ENCODE measurements around the gene RPGRIP1.

The RPGRIP1 gene

DNA sequence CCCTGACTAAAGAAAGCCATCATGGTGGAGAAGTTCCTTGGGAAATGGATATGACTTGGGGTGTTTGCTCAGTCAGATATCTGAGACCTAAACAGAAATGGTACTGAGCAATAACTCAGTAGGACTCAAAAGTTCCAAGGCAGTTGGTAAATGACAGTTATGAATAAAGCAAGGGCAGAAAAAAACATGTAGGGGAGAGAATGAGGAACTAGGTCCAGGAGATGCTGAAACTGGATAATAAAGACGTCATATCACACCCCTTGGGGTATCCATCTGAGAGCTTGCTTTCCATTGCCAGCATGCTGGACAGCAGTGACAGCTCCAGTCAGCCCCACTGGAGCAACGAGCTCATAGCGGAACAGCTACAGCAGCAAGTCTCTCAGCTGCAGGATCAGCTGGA is 37.5 kb downstream of the RPGRIP1 start:
- H3K4me1 ChIP-seq (ENCODE audit: control insufficient read depth, insufficient read depth, low read length), result no peaks in the 10 kb centered on the region
- ChIA-PET CTCF (no interaction called here), POLR2A (no interaction called here)
- no peak overlapping the region for H3K4me3 ChIP-seq (ENCODE audit: low read depth, low read length)
- H3K36me3 ChIP-seq (ENCODE audit: control insufficient read depth in 2 of 2, insufficient read depth in 1 of 2, low read length in 2 of 2), result no peaks in the 10 kb centered on the region
- H3K9me3 ChIP-seq (ENCODE audit: control insufficient read depth, insufficient read depth, low read depth, low read length), result no peaks in the 10 kb centered on the region
- TF ChIP-seq ZNF600 (tag by site-specific recombination; IDR thresholded peaks at IDR 0.05) (peak; percentile 62; the same call in 1 of the 2 replicates), ZNF311 (tag by site-specific recombination; IDR thresholded peaks at IDR 0.05; ENCODE audit: borderline replicate concordance) (no peak)
- TF ChIP-seq, protein P1, sequence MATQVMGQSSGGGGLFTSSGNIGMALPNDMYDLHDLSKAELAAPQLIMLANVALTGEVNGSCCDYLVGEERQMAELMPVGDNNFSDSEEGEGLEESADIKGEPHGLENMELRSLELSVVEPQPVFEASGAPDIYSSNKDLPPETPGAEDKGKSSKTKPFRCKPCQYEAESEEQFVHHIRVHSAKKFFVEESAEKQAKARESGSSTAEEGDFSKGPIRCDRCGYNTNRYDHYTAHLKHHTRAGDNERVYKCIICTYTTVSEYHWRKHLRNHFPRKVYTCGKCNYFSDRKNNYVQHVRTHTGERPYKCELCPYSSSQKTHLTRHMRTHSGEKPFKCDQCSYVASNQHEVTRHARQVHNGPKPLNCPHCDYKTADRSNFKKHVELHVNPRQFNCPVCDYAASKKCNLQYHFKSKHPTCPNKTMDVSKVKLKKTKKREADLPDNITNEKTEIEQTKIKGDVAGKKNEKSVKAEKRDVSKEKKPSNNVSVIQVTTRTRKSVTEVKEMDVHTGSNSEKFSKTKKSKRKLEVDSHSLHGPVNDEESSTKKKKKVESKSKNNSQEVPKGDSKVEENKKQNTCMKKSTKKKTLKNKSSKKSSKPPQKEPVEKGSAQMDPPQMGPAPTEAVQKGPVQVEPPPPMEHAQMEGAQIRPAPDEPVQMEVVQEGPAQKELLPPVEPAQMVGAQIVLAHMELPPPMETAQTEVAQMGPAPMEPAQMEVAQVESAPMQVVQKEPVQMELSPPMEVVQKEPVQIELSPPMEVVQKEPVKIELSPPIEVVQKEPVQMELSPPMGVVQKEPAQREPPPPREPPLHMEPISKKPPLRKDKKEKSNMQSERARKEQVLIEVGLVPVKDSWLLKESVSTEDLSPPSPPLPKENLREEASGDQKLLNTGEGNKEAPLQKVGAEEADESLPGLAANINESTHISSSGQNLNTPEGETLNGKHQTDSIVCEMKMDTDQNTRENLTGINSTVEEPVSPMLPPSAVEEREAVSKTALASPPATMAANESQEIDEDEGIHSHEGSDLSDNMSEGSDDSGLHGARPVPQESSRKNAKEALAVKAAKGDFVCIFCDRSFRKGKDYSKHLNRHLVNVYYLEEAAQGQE (tag by site-specific recombination; IDR thresholded peaks at IDR 0.05), result peak; percentile 97
- H3K27ac ChIP-seq (ENCODE audit: extremely low read depth, low read depth, low read length), result no peak overlapping the region

DNA sequence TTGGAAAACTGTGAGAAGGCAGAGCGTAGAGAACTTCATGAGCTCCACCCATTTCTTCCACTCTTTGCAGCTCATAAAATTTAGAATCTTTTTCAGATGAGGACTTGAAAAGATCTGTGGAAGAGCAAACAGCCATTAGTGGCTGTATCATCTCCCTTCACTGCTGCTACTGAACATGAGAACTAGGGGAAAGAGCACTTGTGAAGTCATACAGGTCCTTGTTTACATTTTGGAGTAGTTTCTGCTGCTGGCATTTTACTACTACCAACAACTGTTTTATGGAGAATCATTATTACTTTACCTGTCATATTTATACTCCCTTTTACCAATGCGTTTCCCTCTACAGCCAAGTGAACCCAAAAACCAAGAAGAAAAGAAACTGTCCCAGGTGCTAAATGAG is 41.0 kb downstream of the RPGRIP1 start:
- POLR2A ChIA-PET, result no interaction called here
- no peak for TF ChIP-seq ZNF623 (tag by site-specific recombination; IDR thresholded peaks at IDR 0.05)
- TF ChIP-seq ZNF23 (tag by site-specific recombination; IDR thresholded peaks at IDR 0.05; ENCODE audit: borderline replicate concordance), result no peak
- TF ChIP-seq ZNF555 (tag by site-specific recombination; conservative IDR thresholded peaks at IDR 0.05), result no peak
- TF ChIP-seq, protein P2, sequence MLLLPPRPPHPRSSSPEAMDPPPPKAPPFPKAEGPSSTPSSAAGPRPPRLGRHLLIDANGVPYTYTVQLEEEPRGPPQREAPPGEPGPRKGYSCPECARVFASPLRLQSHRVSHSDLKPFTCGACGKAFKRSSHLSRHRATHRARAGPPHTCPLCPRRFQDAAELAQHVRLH (tag by site-specific recombination; IDR thresholded peaks at IDR 0.05), result no peak
- TF ChIP-seq, protein P3, sequence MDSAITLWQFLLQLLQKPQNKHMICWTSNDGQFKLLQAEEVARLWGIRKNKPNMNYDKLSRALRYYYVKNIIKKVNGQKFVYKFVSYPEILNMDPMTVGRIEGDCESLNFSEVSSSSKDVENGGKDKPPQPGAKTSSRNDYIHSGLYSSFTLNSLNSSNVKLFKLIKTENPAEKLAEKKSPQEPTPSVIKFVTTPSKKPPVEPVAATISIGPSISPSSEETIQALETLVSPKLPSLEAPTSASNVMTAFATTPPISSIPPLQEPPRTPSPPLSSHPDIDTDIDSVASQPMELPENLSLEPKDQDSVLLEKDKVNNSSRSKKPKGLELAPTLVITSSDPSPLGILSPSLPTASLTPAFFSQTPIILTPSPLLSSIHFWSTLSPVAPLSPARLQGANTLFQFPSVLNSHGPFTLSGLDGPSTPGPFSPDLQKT (IDR thresholded peaks at IDR 0.05; ENCODE audit: borderline replicate concordance, low read depth, low read length), result no peak
- no peak for TF ChIP-seq ZNF146 (tag by site-specific recombination; IDR thresholded peaks at IDR 0.05)
- TF ChIP-seq ZNF133 (tag by site-specific recombination; IDR thresholded peaks at IDR 0.05), result no peak
- no peaks in the 10 kb centered on the region for H3K4me1 ChIP-seq (ENCODE audit: control insufficient read depth, insufficient read depth, low read length)
- H3K9me3 ChIP-seq (ENCODE audit: control insufficient read depth, insufficient read depth, low read depth, low read length), result no peaks in the 10 kb centered on the region
- H3K27ac ChIP-seq (ENCODE audit: extremely low read depth, low read depth, low read length), result no peak overlapping the region
- CTCF ChIA-PET, result interaction anchor here (0.6 kb wide), 1 partner anchor 12 kb away, joined by 3 read pairs; no protein-coding TSS in a partner anchor
- H3K36me3 ChIP-seq (ENCODE audit: control insufficient read depth in 2 of 2, insufficient read depth in 1 of 2, low read length in 2 of 2), result no peaks in the 10 kb centered on the region
- no peak overlapping the region for H3K4me3 ChIP-seq (ENCODE audit: low read depth, low read length)

DNA sequence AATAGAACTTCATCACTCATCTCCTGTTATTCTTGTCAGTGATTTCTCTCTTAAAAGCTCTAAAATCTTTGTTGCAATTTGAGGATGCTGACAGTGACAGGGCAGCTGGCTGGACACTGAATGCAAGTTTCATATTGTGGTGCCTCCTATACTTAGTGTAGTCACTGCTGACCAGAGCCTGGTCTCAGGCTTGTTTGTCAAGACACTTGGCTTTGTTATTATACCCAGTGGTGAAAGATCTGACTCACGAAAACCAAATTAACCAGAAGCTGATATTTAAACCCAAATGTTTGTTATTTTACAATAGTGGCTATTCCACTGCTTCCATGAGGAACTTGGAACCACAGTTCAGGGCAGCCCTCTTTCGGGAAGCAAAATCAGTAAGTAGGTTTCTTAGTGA is 42.8 kb downstream of the RPGRIP1 start:
- Histone ChIP-seq H3K36me3 (ENCODE audit: control insufficient read depth in 2 of 2, insufficient read depth in 1 of 2, low read length in 2 of 2) (no peaks in the 10 kb centered on the region), H3K9me3 (ENCODE audit: control insufficient read depth, insufficient read depth, low read depth, low read length) (no peaks in the 10 kb centered on the region), H3K4me1 (ENCODE audit: control insufficient read depth, insufficient read depth, low read length) (no peaks in the 10 kb centered on the region), H3K4me3 (ENCODE audit: low read depth, low read length) (no peak overlapping the region), H3K27ac (ENCODE audit: extremely low read depth, low read depth, low read length) (no peak overlapping the region)
- TF ChIP-seq, protein P4, sequence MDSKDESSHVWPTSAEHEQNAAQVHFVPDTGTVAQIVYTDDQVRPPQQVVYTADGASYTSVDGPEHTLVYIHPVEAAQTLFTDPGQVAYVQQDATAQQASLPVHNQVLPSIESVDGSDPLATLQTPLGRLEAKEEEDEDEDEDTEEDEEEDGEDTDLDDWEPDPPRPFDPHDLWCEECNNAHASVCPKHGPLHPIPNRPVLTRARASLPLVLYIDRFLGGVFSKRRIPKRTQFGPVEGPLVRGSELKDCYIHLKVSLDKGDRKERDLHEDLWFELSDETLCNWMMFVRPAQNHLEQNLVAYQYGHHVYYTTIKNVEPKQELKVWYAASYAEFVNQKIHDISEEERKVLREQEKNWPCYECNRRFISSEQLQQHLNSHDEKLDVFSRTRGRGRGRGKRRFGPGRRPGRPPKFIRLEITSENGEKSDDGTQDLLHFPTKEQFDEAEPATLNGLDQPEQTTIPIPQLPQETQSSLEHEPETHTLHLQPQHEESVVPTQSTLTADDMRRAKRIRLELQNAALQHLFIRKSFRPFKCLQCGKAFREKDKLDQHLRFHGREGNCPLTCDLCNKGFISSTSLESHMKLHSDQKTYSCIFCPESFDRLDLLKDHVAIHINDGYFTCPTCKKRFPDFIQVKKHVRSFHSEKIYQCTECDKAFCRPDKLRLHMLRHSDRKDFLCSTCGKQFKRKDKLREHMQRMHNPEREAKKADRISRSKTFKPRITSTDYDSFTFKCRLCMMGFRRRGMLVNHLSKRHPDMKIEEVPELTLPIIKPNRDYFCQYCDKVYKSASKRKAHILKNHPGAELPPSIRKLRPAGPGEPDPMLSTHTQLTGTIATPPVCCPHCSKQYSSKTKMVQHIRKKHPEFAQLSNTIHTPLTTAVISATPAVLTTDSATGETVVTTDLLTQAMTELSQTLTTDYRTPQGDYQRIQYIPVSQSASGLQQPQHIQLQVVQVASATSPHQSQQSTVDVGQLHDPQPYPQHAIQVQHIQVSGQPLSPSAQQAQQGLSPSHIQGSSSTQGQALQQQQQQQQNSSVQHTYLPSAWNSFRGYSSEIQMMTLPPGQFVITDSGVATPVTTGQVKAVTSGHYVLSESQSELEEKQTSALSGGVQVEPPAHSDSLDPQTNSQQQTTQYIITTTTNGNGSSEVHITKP (tag by site-specific recombination; IDR thresholded peaks at IDR 0.05), result no peak
- no peak for TF ChIP-seq ZNF155 (tag by site-specific recombination; IDR thresholded peaks at IDR 0.05)
- ChIA-PET POLR2A (interaction anchor here (0.6 kb wide), 1 partner anchor 74 kb away, joined by 4 read pairs; no protein-coding TSS in a partner anchor), CTCF (interaction anchor here (0.6 kb wide), 1 partner anchor 1856 kb away, joined by 4 read pairs; no protein-coding TSS in a partner anchor)
